NCI-H1694 (cell line): ENCODE results near the gene YJU2.
"Not testable (repeated sequence)": the region's sequence is repeated elsewhere in the genome, so short reads cannot be mapped to it uniquely, and the experiment has no call there.

Source experiments
- DNase-seq: peaks from one replicate; lab custom pipeline; 2025; lab: John Stamatoyannopoulos, UW

YJU2 gene

GRCh38 chr19:4228765-4229178, 18.1 kb upstream of the YJU2 start:
- no peak for DNase-seq

GRCh38 chr19:4229179-4229931, 17.5 kb upstream of the YJU2 start, which contains the start of gene EBI3:
TSS of gene EBI3 (plus strand) at chr19:4229523. CDS start at chr19:4229551, 28 bp downstream.
- no peak for DNase-seq

GRCh38 chr19:4230237-4230636, 16.6 kb upstream of the YJU2 start:
- DNase-seq, result not testable (repeated sequence)

GRCh38 chr19:4231521-4231920, 15.4 kb upstream of the YJU2 start:
- DNase-seq, result not testable (repeated sequence)

- DNase-seq, result not testable (repeated sequence)
Measured at GRCh38 chr19:4232139-4232538, 14.7 kb upstream of the YJU2 start.

GRCh38 chr19:4232614-4233281, 14.1 kb upstream of the YJU2 start:
- DNase-seq, result no peak

- peak; percentile 27 for DNase-seq
Measured at GRCh38 chr19:4233282-4233853, 13.5 kb upstream of the YJU2 start.

GRCh38 chr19:4234142-4234861, 12.6 kb upstream of the YJU2 start:
- no peak for DNase-seq

GRCh38 chr19:4234862-4235201, 12.0 kb upstream of the YJU2 start:
- DNase-seq, result no peak

GRCh38 chr19:4237510-4237909, 9.4 kb upstream of the YJU2 start:
- not testable (repeated sequence) for DNase-seq

GRCh38 chr19:4238831-4239230, 8.0 kb upstream of the YJU2 start:
- DNase-seq, result no peak

- no peak for DNase-seq
Measured at GRCh38 chr19:4241824-4242430, 5.0 kb upstream of the YJU2 start.

GRCh38 chr19:4245938-4246337, 942 bp upstream of the YJU2 start:
- DNase-seq, result not testable (repeated sequence)

GRCh38 chr19:4256563-4256962, 9.7 kb downstream of the YJU2 start:
- DNase-seq, result no peak

GRCh38 chr19:4257025-4257424, 10.1 kb downstream of the YJU2 start:
- DNase-seq, result no peak

GRCh38 chr19:4258181-4258580, 11.3 kb downstream of the YJU2 start:
- DNase-seq, result no peak

GRCh38 chr19:4260613-4261191, 13.8 kb downstream of the YJU2 start:
- DNase-seq, result no peak

GRCh38 chr19:4264812-4265211, 17.9 kb downstream of the YJU2 start:
- no peak for DNase-seq

GRCh38 chr19:4266253-4267000, 19.5 kb downstream of the YJU2 start:
- DNase-seq, result no peak

GRCh38 chr19:4267101-4267900, 20.4 kb downstream of the YJU2 start:
- DNase-seq, result peak; percentile 32
